SK-N-SH (cell line): ENCODE measurements around the gene XRCC5. TPM values are rescaled to one million over a fixed set of nuclear protein-coding genes. Genes with fewer than 3 reads are reported as not detected.

ENCODE experiments used
- CTCF ChIA-PET: fragments of 300-600, 350-600 bp; formaldehyde crosslinking; extraction: SDS; loops from one replicate; lab custom pipeline; 2021; lab: Yijun Ruan, JAX
- POLR2A ChIA-PET: fragments of 350-600 bp; sonication (Branson Sonifier 250); formaldehyde crosslinking; extraction: SDS; loops from one replicate; lab custom pipeline; 2020; ENCODE audit warnings: antibody characterized with exemption, inconsistent platforms; lab: Yijun Ruan, JAX
- DNase-seq: peaks from one replicate; pipeline ENCODE4 v3.0.0; 2012
- H2AFZ ChIP-seq: fragments of 200-600 bp; sonication (generic); 2 replicates; pipeline ENCODE4 v1.8.1; 2016; ENCODE audit warnings: antibody characterized with exemption, mild to moderate bottlenecking, low read depth
- H3F3A ChIP-seq: fragments of 200-600 bp; sonication (generic); replicated peaks from 2 replicates; pipeline ENCODE3; 2016; ENCODE audit warnings: antibody characterized with exemption, mild to moderate bottlenecking; ENCODE audit not compliant: insufficient read depth
- H3K27ac ChIP-seq, 2 experiments: fragments of 200-500 bp in 1 of 2; fragments of 200-600 bp in 1 of 2; sonication (Bioruptor generic) in 1 of 2; sonication (generic), shearing (Covaris generic) in 1 of 2; 2 replicates each; pipeline versions ENCODE4 v1.5.1 to v1.6.1; 2014 to 2016; ENCODE audit warnings: low read depth in 2 of 2, inconsistent platforms in 1 of 2, low read length in 1 of 2, mild to moderate bottlenecking in 1 of 2, mixed read lengths in 1 of 2
- H3K27me3 ChIP-seq: fragments of 200-600 bp; sonication (generic), shearing (Covaris generic); 2 replicates; pipeline ENCODE4 v1.6.1; 2016; ENCODE audit warnings: mixed run types; ENCODE audit not compliant: insufficient read depth
- H3K36me3 ChIP-seq, 2 experiments: fragments of 200-500 bp in 1 of 2; fragments of 200-600 bp in 1 of 2; sonication (Bioruptor generic) in 1 of 2; sonication (generic) in 1 of 2; replicated peaks in 1 of 2; 2 replicates each; pipeline versions ENCODE3 to v1.5.1; 2014 to 2016; ENCODE audit warnings: low read length in 1 of 2, mild to moderate bottlenecking in 1 of 2; ENCODE audit not compliant: insufficient read depth in 2 of 2, control insufficient read depth in 1 of 2
- H3K4me1 ChIP-seq, 2 experiments: fragments of 200-500 bp in 1 of 2; fragments of 200-600 bp in 1 of 2; sonication (Bioruptor generic) in 1 of 2; sonication (generic), shearing (Covaris generic) in 1 of 2; 2 replicates each; pipeline versions ENCODE4 v1.5.1 to v1.6.1; 2014 to 2016; ENCODE audit warnings: low read depth in 1 of 2, low read length in 1 of 2, mixed run types in 1 of 2; ENCODE audit not compliant: insufficient read depth in 2 of 2, control insufficient read depth in 1 of 2
- H3K4me2 ChIP-seq: fragments of 200-600 bp; sonication (generic), shearing (Covaris generic); 2 replicates; pipeline ENCODE4 v1.6.1; 2017; ENCODE audit warnings: mixed run types
- H3K4me3 ChIP-seq, 2 experiments: fragments of 200-500 bp in 1 of 2; fragments of 200-600 bp in 1 of 2; sonication (Bioruptor generic) in 1 of 2; sonication (generic), shearing (Covaris generic) in 1 of 2; 2 replicates each; pipeline versions ENCODE4 v1.5.1 to v1.8.1; 2014 to 2016; ENCODE audit warnings: low read depth in 2 of 2, inconsistent platforms in 1 of 2, low read length in 1 of 2, mild to moderate bottlenecking in 1 of 2, mixed read lengths in 1 of 2, moderate library complexity in 1 of 2
- H3K79me2 ChIP-seq: fragments of 200-600 bp; sonication (generic); 2 replicates; pipeline ENCODE4 v1.8.1; 2017; ENCODE audit warnings: mild to moderate bottlenecking; ENCODE audit not compliant: insufficient read depth
- H3K9ac ChIP-seq: fragments of 200-600 bp; sonication (generic); 2 replicates; pipeline ENCODE4 v1.6.1; 2017; ENCODE audit warnings: mixed run types
- H3K9me2 ChIP-seq: fragments of 200-600 bp; sonication (generic); 2 replicates; pipeline ENCODE4 v1.6.1; 2017; ENCODE audit warnings: mixed run types
- H3K9me3 ChIP-seq: fragments of 200-600 bp; sonication (generic); 2 replicates; pipeline ENCODE4 v1.6.1; 2017; ENCODE audit warnings: mixed run types, mild to moderate bottlenecking, moderate library complexity
- H4K20me1 ChIP-seq: fragments of 200-600 bp; sonication (generic); 2 replicates; pipeline ENCODE4 v1.6.1; 2017; ENCODE audit warnings: mild to moderate bottlenecking, mixed run types; ENCODE audit not compliant: insufficient read depth
- CHD2 ChIP-seq: fragments of 150-350 bp; IDR thresholded peaks from 2 replicates; pipeline ENCODE4 v1.6.1; 2018; ENCODE audit warnings: low read length; ENCODE audit not compliant: partially characterized antibody
- ELF1 ChIP-seq: IDR thresholded peaks from 2 replicates; pipeline ENCODE4 v1.4.0; 2012
- EP300 ChIP-seq, 2 experiments: IDR thresholded peaks; 2 replicates each; pipeline versions ENCODE4 v1.4.0 to v1.6.1; 2012; ENCODE audit warnings: borderline replicate concordance in 1 of 2, low read depth in 1 of 2, low read length in 1 of 2
- EZH2phosphoT487 ChIP-seq: fragments of 200-600 bp; sonication (generic); IDR thresholded peaks from 2 replicates; pipeline ENCODE4 v1.6.1; 2017; ENCODE audit warnings: low read depth, mixed run types, mild to moderate bottlenecking, antibody characterized with exemption, moderate library complexity, borderline replicate concordance
- FOSL2 ChIP-seq: IDR thresholded peaks from 2 replicates; pipeline ENCODE4 v1.4.0; 2012; ENCODE audit warnings: low read depth, mild to moderate bottlenecking, moderate library complexity, borderline replicate concordance
- GABPA ChIP-seq: IDR thresholded peaks from 2 replicates; pipeline ENCODE4 v1.4.0; 2012; ENCODE audit warnings: low read depth, mild to moderate bottlenecking
- GATA2 ChIP-seq: sonication (generic); formaldehyde crosslinking; IDR thresholded peaks from 2 replicates; pipeline ENCODE4 v1.5.0; 2020; ENCODE audit warnings: mild to moderate bottlenecking, missing genetic modification reagents
- JUND ChIP-seq: IDR thresholded peaks from 2 replicates; pipeline ENCODE4 v1.4.0; 2012
- MEF2A ChIP-seq: IDR thresholded peaks from 2 replicates; pipeline ENCODE4 v1.4.0; 2012; ENCODE audit warnings: low read depth, borderline replicate concordance
- NFIC ChIP-seq: IDR thresholded peaks from 2 replicates; pipeline ENCODE4 v1.4.0; 2012; ENCODE audit warnings: borderline replicate concordance
- NRF1 ChIP-seq: IDR thresholded peaks from 2 replicates; pipeline ENCODE4 v1.6.1; 2012; ENCODE audit warnings: low read depth, mild to moderate bottlenecking, low read length
- PBX3 ChIP-seq: IDR thresholded peaks from 2 replicates; pipeline ENCODE4; 2012
- REST ChIP-seq: IDR thresholded peaks from 2 replicates; pipeline ENCODE4 v1.6.1; 2012; ENCODE audit warnings: mild to moderate bottlenecking, low read depth, low read length, moderate library complexity
- RFX5 ChIP-seq: IDR thresholded peaks from 2 replicates; pipeline ENCODE4 v1.6.1; 2012; ENCODE audit warnings: mild to moderate bottlenecking, improper control_type of control experiment, low read length
- TAF1 ChIP-seq: IDR thresholded peaks from 2 replicates; pipeline ENCODE4 v1.6.1; 2012; ENCODE audit warnings: low read depth, mild to moderate bottlenecking, low read length, moderate library complexity, borderline replicate concordance
- TCF12 ChIP-seq: IDR thresholded peaks from 2 replicates; pipeline ENCODE4 v1.4.0; 2012
- YY1 ChIP-seq: IDR thresholded peaks from 2 replicates; pipeline ENCODE4 v1.4.0; 2012; ENCODE audit warnings: low read depth, mild to moderate bottlenecking
- WGBS: methylation state at CpG from one replicate; pipeline ENCODE4 v1.1.6; 2017; ENCODE audit warnings: low lambda C conversion rate; 5-methylcytosine and 5-hydroxymethylcytosine counted together
- polyA plus RNA-seq, 3 experiments: library from polyadenylated mRNA; depleted of rRNA; stranded (reverse); fragments of >200 nt; gene quantifications; 2 replicates each; pipeline ENCODE4 v1.2.3, GENCODE V29; 2012

The XRCC5 gene
- polyA plus RNA-seq, 1 of the 3 experiments (the other 2 are of a cell fraction) = 125 TPM

- Histone ChIP-seq H2AFZ (no peak overlapping the region), H3K79me2 (peaks cover 86% of the 10 kb centered on the region), H3K27ac (no peak overlapping the region), H3K27me3 (no peaks in the 10 kb centered on the region), H3K9me2 (no peaks in the 10 kb centered on the region), H3F3A (peaks cover 7% of the 10 kb centered on the region), H3K36me3 (peaks cover 81 to 85% of the 10 kb centered on the region in 2 experiments), H3K9me3 (no peaks in the 10 kb centered on the region)
- CTCF ChIA-PET = interaction anchor here (2.0 kb wide), 1 partner anchor 10 kb away, joined by 6 read pairs; no protein-coding TSS in a partner anchor
- DNase-seq = no peak
- TF ChIP-seq GATA2 (CRISPR knock-in tag) = no peak
- no peak for TF ChIP-seq EP300 (IDR thresholded peaks at IDR 0.05; ENCODE audit: borderline replicate concordance in 1 of 2, low read depth in 1 of 2, low read length in 1 of 2)
- TF ChIP-seq RFX5 = no peak
- no peak for TF ChIP-seq NRF1
- no peak for TF ChIP-seq JUND
- no peak for TF ChIP-seq TAF1
- TF ChIP-seq GABPA = no peak
- TF ChIP-seq CHD2 = no peak
- no peak for TF ChIP-seq EZH2phosphoT487
- no peak for TF ChIP-seq FOSL2
- TF ChIP-seq PBX3 = no peak
- TF ChIP-seq REST = no peak
- TF ChIP-seq ELF1 = no peak
- no peak for TF ChIP-seq YY1
- TF ChIP-seq MEF2A = no peak
- no peak for TF ChIP-seq NFIC
- no peak for TF ChIP-seq TCF12
- TF ChIP-seq, all 33 proteins: peak for 0
- H3K4me1 ChIP-seq = no peaks in the 10 kb centered on the region; a peak in 1 of 4 replicates
- WGBS = 97% methylated on average over 13 of the region's 13 CpGs
- no peak overlapping the region for H3K4me2 ChIP-seq
- H3K4me3 ChIP-seq = no peak overlapping the region
- POLR2A ChIA-PET = no interaction called here
- no peaks in the 10 kb centered on the region for H4K20me1 ChIP-seq
- H3K9ac ChIP-seq = no peak overlapping the region
These were observed 47.7 kb downstream of the XRCC5 start for GRCh38 chr2:216156822-216157221.
